ENCODE results near the gene ITPKC.
"Not testable (repeated sequence)": the region's sequence is repeated elsewhere in the genome, so short reads cannot be mapped to it uniquely, and the experiment has no call there.

Gene ITPKC

GRCh38 chr19:40742477-40742876 is 25.6 kb downstream of the ITPKC start:
- no peak for DNase-seq

GRCh38 chr19:40742886-40743285 is 26.0 kb downstream of the ITPKC start:
- no peak for DNase-seq

GRCh38 chr19:40743926-40744325 is 27.0 kb downstream of the ITPKC start:
- DNase-seq, result no peak

GRCh38 chr19:40744554-40745401 is 27.9 kb downstream of the ITPKC start:
- DNase-seq, result no peak

- no peak for DNase-seq
Measured at GRCh38 chr19:40745402-40745780, 28.5 kb downstream of the ITPKC start.

GRCh38 chr19:40747536-40747935 is 30.6 kb downstream of the ITPKC start:
- no peak for DNase-seq

- peak; percentile 99 for DNase-seq
Measured at GRCh38 chr19:40750058-40750873, 33.4 kb downstream of the ITPKC start, which contains the start of gene ACTMAP. ACTMAP (minus strand) TSS chr19:40750477; CDS start chr19:40749803, 674 bp downstream.

- DNase-seq, result peak; percentile 94
Measured at GRCh38 chr19:40750874-40751537, 34.1 kb downstream of the ITPKC start, which contains the start of gene SNRPA. SNRPA (plus strand) TSS chr19:40751203; CDS start chr19:40751409, 206 bp downstream.

GRCh38 chr19:40752257-40752781 is 35.4 kb downstream of the ITPKC start:
- DNase-seq, result no peak

- no peak for DNase-seq
Measured at GRCh38 chr19:40754611-40755247, 37.8 kb downstream of the ITPKC start.

- no peak for DNase-seq
Measured at GRCh38 chr19:40755248-40755624, 38.3 kb downstream of the ITPKC start.

- no peak for DNase-seq
Measured at GRCh38 chr19:40755791-40756190, 38.9 kb downstream of the ITPKC start.

- DNase-seq, result no peak
Measured at GRCh38 chr19:40756502-40757110, 39.7 kb downstream of the ITPKC start.

- DNase-seq, result no peak
Measured at GRCh38 chr19:40758491-40758890, 41.6 kb downstream of the ITPKC start.

- no peak for DNase-seq
Measured at GRCh38 chr19:40759352-40759751, 42.4 kb downstream of the ITPKC start.

- no peak for DNase-seq
Measured at GRCh38 chr19:40762754-40763470, 46.0 kb downstream of the ITPKC start.

- no peak for DNase-seq
Measured at GRCh38 chr19:40763526-40763925, 46.6 kb downstream of the ITPKC start.

- no peak for DNase-seq
Measured at GRCh38 chr19:40763963-40764362, 47.1 kb downstream of the ITPKC start.

GRCh38 chr19:40766385-40766784 is 49.5 kb downstream of the ITPKC start:
- DNase-seq, result not testable (repeated sequence)

GRCh38 chr19:40768869-40769268 is 52.0 kb downstream of the ITPKC start:
- DNase-seq, result no peak

Data from effector CD4-positive, alpha-beta T cell (primary cell).